ENCODE results near the gene XRRA1.
"Not testable (repeated sequence)": the region's sequence is repeated elsewhere in the genome, so short reads cannot be mapped to it uniquely, and the experiment has no call there.

The XRRA1 gene

GRCh38 chr11:74978041-74978440 lies 29.1 kb upstream of the XRRA1 start:
- Histone ChIP-seq H3K4me1 (ENCODE audit: control insufficient read depth, insufficient read depth, low read length) (no peaks in the 10 kb centered on the region), H3K36me3 (ENCODE audit: control insufficient read depth in 2 of 2, insufficient read depth in 2 of 2, low read length in 2 of 2) (peaks cover 11 to 16% of the 10 kb centered on the region in 2 donors), H3K4me3 (ENCODE audit: low read length in 2 of 2) (no peak overlapping the region), H3K27ac (ENCODE audit: low read length) (no peak overlapping the region), H3K9me3 (ENCODE audit: control insufficient read depth in 2 of 2, low read length in 2 of 2) (no peaks in the 10 kb centered on the region), H3K9ac (ENCODE audit: low read length in 2 of 2) (no peak overlapping the region), H3K27me3 (ENCODE audit: control insufficient read depth in 1 of 2, insufficient read depth in 2 of 2, low read length in 2 of 2) (no peaks in the 10 kb centered on the region)

- Histone ChIP-seq H3K27me3 (ENCODE audit: control insufficient read depth in 1 of 2, insufficient read depth in 2 of 2, low read length in 2 of 2) (no peaks in the 10 kb centered on the region), H3K9ac (ENCODE audit: low read length in 2 of 2) (no peak overlapping the region), H3K36me3 (ENCODE audit: control insufficient read depth in 2 of 2, insufficient read depth in 2 of 2, low read length in 2 of 2) (peaks cover 15 to 33% of the 10 kb centered on the region in 2 donors), H3K4me1 (ENCODE audit: control insufficient read depth, insufficient read depth, low read length) (no peaks in the 10 kb centered on the region), H3K4me3 (ENCODE audit: low read length in 2 of 2) (no peak overlapping the region), H3K9me3 (ENCODE audit: control insufficient read depth in 2 of 2, low read length in 2 of 2) (no peaks in the 10 kb centered on the region), H3K27ac (ENCODE audit: low read length) (no peak overlapping the region)
Observed at GRCh38 chr11:74971424-74971823, 22.5 kb upstream of the XRRA1 start.

- no peak overlapping the region for H3K27ac ChIP-seq (ENCODE audit: low read length)
Observed at GRCh38 chr11:74970852-74971395, 22.0 kb upstream of the XRRA1 start.

GRCh38 chr11:74966651-74967050 lies 17.8 kb upstream of the XRRA1 start:
- no peaks in the 10 kb centered on the region for H3K4me1 ChIP-seq (ENCODE audit: control insufficient read depth, insufficient read depth, low read length)
- no peak overlapping the region for H3K27ac ChIP-seq (ENCODE audit: low read length)
- no peak overlapping the region for H3K4me3 ChIP-seq (ENCODE audit: low read length in 2 of 2)
- H3K36me3 ChIP-seq (ENCODE audit: control insufficient read depth in 2 of 2, insufficient read depth in 2 of 2, low read length in 2 of 2): peaks cover 10 to 21% of the 10 kb centered on the region in 2 donors
- no peaks in the 10 kb centered on the region for H3K9me3 ChIP-seq (ENCODE audit: control insufficient read depth in 2 of 2, low read length in 2 of 2)
- no peaks in the 10 kb centered on the region for H3K27me3 ChIP-seq (ENCODE audit: control insufficient read depth in 1 of 2, insufficient read depth in 2 of 2, low read length in 2 of 2)
- no peak overlapping the region for H3K9ac ChIP-seq (ENCODE audit: low read length in 2 of 2)

More at GRCh38 chr11:74970852-74971395, 22.0 kb upstream of the XRRA1 start:
- no peaks in the 10 kb centered on the region for H3K9me3 ChIP-seq (ENCODE audit: control insufficient read depth in 2 of 2, low read length in 2 of 2)
- peaks cover 13 to 30% of the 10 kb centered on the region in 2 donors for H3K36me3 ChIP-seq (ENCODE audit: control insufficient read depth in 2 of 2, insufficient read depth in 2 of 2, low read length in 2 of 2)
- H3K27me3 ChIP-seq (ENCODE audit: control insufficient read depth in 1 of 2, insufficient read depth in 2 of 2, low read length in 2 of 2): no peaks in the 10 kb centered on the region
- H3K4me3 ChIP-seq (ENCODE audit: low read length in 2 of 2): no peak overlapping the region
- no peak overlapping the region for H3K9ac ChIP-seq (ENCODE audit: low read length in 2 of 2)
- H3K4me1 ChIP-seq (ENCODE audit: control insufficient read depth, insufficient read depth, low read length): no peaks in the 10 kb centered on the region

GRCh38 chr11:74960128-74960527 lies 11.2 kb upstream of the XRRA1 start:
- not testable (repeated sequence) for H3K36me3 ChIP-seq (ENCODE audit: control insufficient read depth in 2 of 2, insufficient read depth in 2 of 2, low read length in 2 of 2); H3K27ac ChIP-seq (ENCODE audit: low read length); H3K9ac ChIP-seq (ENCODE audit: low read length in 2 of 2); H3K4me1 ChIP-seq (ENCODE audit: control insufficient read depth, insufficient read depth, low read length); H3K4me3 ChIP-seq (ENCODE audit: low read length in 2 of 2); H3K27me3 ChIP-seq (ENCODE audit: control insufficient read depth in 1 of 2, insufficient read depth in 2 of 2, low read length in 2 of 2); H3K9me3 ChIP-seq (ENCODE audit: control insufficient read depth in 2 of 2, low read length in 2 of 2)

GRCh38 chr11:74957937-74958629 lies 9.2 kb upstream of the XRRA1 start:
- Histone ChIP-seq H3K4me1 (ENCODE audit: control insufficient read depth, insufficient read depth, low read length) (no peaks in the 10 kb centered on the region), H3K27ac (ENCODE audit: low read length) (no peak overlapping the region), H3K27me3 (ENCODE audit: control insufficient read depth in 1 of 2, insufficient read depth in 2 of 2, low read length in 2 of 2) (no peaks in the 10 kb centered on the region), H3K9me3 (ENCODE audit: control insufficient read depth in 2 of 2, low read length in 2 of 2) (no peaks in the 10 kb centered on the region), H3K9ac (ENCODE audit: low read length in 2 of 2) (no peak overlapping the region), H3K4me3 (ENCODE audit: low read length in 2 of 2) (no peak overlapping the region), H3K36me3 (ENCODE audit: control insufficient read depth in 2 of 2, insufficient read depth in 2 of 2, low read length in 2 of 2) (no peaks in the 10 kb centered on the region)

GRCh38 chr11:74956397-74957015 lies 7.6 kb upstream of the XRRA1 start:
- Histone ChIP-seq H3K27ac (ENCODE audit: low read length) (no peak overlapping the region), H3K4me3 (ENCODE audit: low read length in 2 of 2) (no peak overlapping the region), H3K36me3 (ENCODE audit: control insufficient read depth in 2 of 2, insufficient read depth in 2 of 2, low read length in 2 of 2) (no peaks in the 10 kb centered on the region), H3K4me1 (ENCODE audit: control insufficient read depth, insufficient read depth, low read length) (no peaks in the 10 kb centered on the region), H3K9ac (ENCODE audit: low read length in 2 of 2) (no peak overlapping the region), H3K9me3 (ENCODE audit: control insufficient read depth in 2 of 2, low read length in 2 of 2) (no peaks in the 10 kb centered on the region), H3K27me3 (ENCODE audit: control insufficient read depth in 1 of 2, insufficient read depth in 2 of 2, low read length in 2 of 2) (no peaks in the 10 kb centered on the region)

- H3K27me3 ChIP-seq (ENCODE audit: control insufficient read depth in 1 of 2, insufficient read depth in 2 of 2, low read length in 2 of 2): no peaks in the 10 kb centered on the region
- H3K4me3 ChIP-seq (ENCODE audit: low read length in 2 of 2): no peak overlapping the region
- H3K4me1 ChIP-seq (ENCODE audit: control insufficient read depth, insufficient read depth, low read length): peaks cover 12% of the 10 kb centered on the region
- H3K27ac ChIP-seq (ENCODE audit: low read length): no peak overlapping the region
- no peak overlapping the region for H3K9ac ChIP-seq (ENCODE audit: low read length in 2 of 2)
- no peaks in the 10 kb centered on the region for H3K9me3 ChIP-seq (ENCODE audit: control insufficient read depth in 2 of 2, low read length in 2 of 2)
- H3K36me3 ChIP-seq (ENCODE audit: control insufficient read depth in 2 of 2, insufficient read depth in 2 of 2, low read length in 2 of 2): no peaks in the 10 kb centered on the region
Observed at GRCh38 chr11:74954199-74954598, 5.3 kb upstream of the XRRA1 start.

GRCh38 chr11:74953451-74953850 lies 4.6 kb upstream of the XRRA1 start:
- H3K9ac ChIP-seq (ENCODE audit: low read length in 2 of 2): no peak overlapping the region
- peaks cover 14% of the 10 kb centered on the region for H3K4me1 ChIP-seq (ENCODE audit: control insufficient read depth, insufficient read depth, low read length)

GRCh38 chr11:74952752-74953151 lies 3.9 kb upstream of the XRRA1 start:
- Histone ChIP-seq H3K27ac (ENCODE audit: low read length) (no peak overlapping the region), H3K27me3 (ENCODE audit: control insufficient read depth in 1 of 2, insufficient read depth in 2 of 2, low read length in 2 of 2) (no peaks in the 10 kb centered on the region), H3K9me3 (ENCODE audit: control insufficient read depth in 2 of 2, low read length in 2 of 2) (no peaks in the 10 kb centered on the region), H3K4me1 (ENCODE audit: control insufficient read depth, insufficient read depth, low read length) (peaks cover 16% of the 10 kb centered on the region), H3K9ac (ENCODE audit: low read length in 2 of 2) (no peak overlapping the region), H3K4me3 (ENCODE audit: low read length in 2 of 2) (no peak overlapping the region), H3K36me3 (ENCODE audit: control insufficient read depth in 2 of 2, insufficient read depth in 2 of 2, low read length in 2 of 2) (no peaks in the 10 kb centered on the region)

More at GRCh38 chr11:74953451-74953850, 4.6 kb upstream of the XRRA1 start:
- Histone ChIP-seq H3K27me3 (ENCODE audit: control insufficient read depth in 1 of 2, insufficient read depth in 2 of 2, low read length in 2 of 2) (no peaks in the 10 kb centered on the region), H3K36me3 (ENCODE audit: control insufficient read depth in 2 of 2, insufficient read depth in 2 of 2, low read length in 2 of 2) (no peaks in the 10 kb centered on the region), H3K9me3 (ENCODE audit: control insufficient read depth in 2 of 2, low read length in 2 of 2) (no peaks in the 10 kb centered on the region), H3K4me3 (ENCODE audit: low read length in 2 of 2) (no peak overlapping the region), H3K27ac (ENCODE audit: low read length) (no peak overlapping the region)

- H3K27ac ChIP-seq (ENCODE audit: low read length): no peak overlapping the region
- H3K4me1 ChIP-seq (ENCODE audit: control insufficient read depth, insufficient read depth, low read length): peaks cover 17% of the 10 kb centered on the region
Observed at GRCh38 chr11:74951226-74951625, 2.3 kb upstream of the XRRA1 start.

More at GRCh38 chr11:74951226-74951625, 2.3 kb upstream of the XRRA1 start:
- Histone ChIP-seq H3K9me3 (ENCODE audit: control insufficient read depth in 2 of 2, low read length in 2 of 2) (no peaks in the 10 kb centered on the region), H3K36me3 (ENCODE audit: control insufficient read depth in 2 of 2, insufficient read depth in 2 of 2, low read length in 2 of 2) (no peaks in the 10 kb centered on the region), H3K4me3 (ENCODE audit: low read length in 2 of 2) (no peak overlapping the region), H3K9ac (ENCODE audit: low read length in 2 of 2) (no peak overlapping the region), H3K27me3 (ENCODE audit: control insufficient read depth in 1 of 2, insufficient read depth in 2 of 2, low read length in 2 of 2) (no peaks in the 10 kb centered on the region)

Measured in stomach smooth muscle (tissue), 2 donors.